ENCODE measurements around the gene GABRG3.

DNA sequence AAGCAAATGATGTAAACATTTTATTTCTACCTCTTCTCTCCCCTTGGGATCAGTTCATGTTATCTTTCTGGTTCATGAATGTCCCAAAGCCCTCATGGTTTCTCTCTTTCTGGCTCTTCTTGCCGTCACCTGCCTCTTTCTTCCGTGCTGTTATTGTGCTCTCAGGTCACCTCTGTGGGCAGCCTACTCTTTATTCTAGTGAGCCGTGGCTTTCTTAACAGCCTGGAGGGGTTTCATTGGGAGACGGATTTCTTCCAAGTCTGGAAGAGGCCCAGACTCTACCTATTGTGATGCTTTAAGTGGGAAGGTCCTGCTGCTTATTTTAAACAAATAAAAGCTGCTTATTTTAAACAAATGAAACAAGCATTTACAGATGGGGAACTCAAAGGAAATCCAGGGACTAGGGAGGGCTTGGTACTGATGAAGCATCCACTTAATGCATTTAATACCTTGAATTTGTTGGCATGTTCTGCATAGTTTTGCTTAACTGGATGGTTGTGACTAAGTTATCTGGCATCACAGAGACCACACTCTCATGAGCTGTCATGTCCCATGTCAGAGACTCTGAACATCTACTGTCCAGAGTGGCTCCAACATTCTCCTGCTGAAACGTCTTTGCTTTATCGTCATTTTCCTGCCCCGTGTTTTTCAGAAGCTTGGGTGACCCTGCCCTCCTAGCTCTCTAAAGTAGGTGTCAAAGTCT lies 443.3 kb downstream of the GABRG3 start:
- TF ChIP-seq, protein P1, sequence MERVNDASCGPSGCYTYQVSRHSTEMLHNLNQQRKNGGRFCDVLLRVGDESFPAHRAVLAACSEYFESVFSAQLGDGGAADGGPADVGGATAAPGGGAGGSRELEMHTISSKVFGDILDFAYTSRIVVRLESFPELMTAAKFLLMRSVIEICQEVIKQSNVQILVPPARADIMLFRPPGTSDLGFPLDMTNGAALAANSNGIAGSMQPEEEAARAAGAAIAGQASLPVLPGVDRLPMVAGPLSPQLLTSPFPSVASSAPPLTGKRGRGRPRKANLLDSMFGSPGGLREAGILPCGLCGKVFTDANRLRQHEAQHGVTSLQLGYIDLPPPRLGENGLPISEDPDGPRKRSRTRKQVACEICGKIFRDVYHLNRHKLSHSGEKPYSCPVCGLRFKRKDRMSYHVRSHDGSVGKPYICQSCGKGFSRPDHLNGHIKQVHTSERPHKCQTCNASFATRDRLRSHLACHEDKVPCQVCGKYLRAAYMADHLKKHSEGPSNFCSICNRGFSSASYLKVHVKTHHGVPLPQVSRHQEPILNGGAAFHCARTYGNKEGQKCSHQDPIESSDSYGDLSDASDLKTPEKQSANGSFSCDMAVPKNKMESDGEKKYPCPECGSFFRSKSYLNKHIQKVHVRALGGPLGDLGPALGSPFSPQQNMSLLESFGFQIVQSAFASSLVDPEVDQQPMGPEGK (CRISPR knock-in tag; IDR thresholded peaks at IDR 0.05; ENCODE audit: borderline replicate concordance): no peak
- TF ChIP-seq GLIS3 (CRISPR knock-in tag; IDR thresholded peaks at IDR 0.05) (no peak), RARB (CRISPR knock-in tag; IDR thresholded peaks at IDR 0.05) (no peak), OSR1 (CRISPR knock-in tag; IDR thresholded peaks at IDR 0.05) (no peak), ZNF70 (CRISPR knock-in tag; IDR thresholded peaks at IDR 0.05) (no peak), ZNF8 (CRISPR knock-in tag; IDR thresholded peaks at IDR 0.05) (no peak), ZC3H10 (CRISPR knock-in tag; IDR thresholded peaks at IDR 0.05) (no peak)

Data from SK-N-SH treated with all-trans-retinoic acid at 6 μM for 48 hours (cell line).